HG02870 (cell line): ENCODE data around the gene PRAMEF11.

ENCODE experiments used
- ATAC-seq: cut with Tn5 transposase; IDR thresholded peaks from one replicate; pipeline ENCODE4 v1.9.1; 2021; ENCODE audit warnings: mild to moderate bottlenecking, moderate library complexity; ENCODE audit not compliant: unreplicated experiment

PRAMEF11 gene

DNA sequence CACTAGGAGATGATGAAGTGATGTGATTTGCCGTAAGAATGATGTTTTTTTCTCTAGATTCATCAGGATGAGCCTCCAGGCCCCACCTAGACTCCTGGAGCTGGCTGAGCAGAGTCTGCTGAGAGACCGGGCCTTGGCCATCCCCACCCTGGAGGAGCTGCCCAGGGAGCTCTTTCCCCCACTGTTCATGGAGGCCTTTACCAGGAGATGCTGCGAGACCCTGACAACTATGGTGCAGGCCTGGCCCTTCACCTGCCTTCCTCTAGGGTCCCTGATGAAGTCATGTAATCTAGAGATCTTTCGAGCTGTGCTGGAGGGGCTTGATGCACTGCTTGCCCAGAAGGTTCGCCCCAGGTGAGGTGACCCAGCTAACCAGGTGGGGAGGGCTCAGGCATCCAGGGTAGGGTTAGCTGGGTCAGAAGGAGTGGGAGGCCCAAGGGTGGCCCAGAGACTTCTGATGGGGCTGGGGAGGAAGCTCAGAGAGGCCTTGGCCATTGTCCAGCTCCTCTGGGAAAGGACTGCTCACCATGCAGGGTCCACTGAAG is 56.3 kb downstream of the PRAMEF11 start:
- no peak for ATAC-seq
